GM18868 (cell line): ENCODE results near the gene ADGRD1.

Experiments used
- ATAC-seq: cut with Tn5 transposase; IDR thresholded peaks from one replicate; pipeline ENCODE4 v1.9.1; 2021; ENCODE audit warnings: mild to moderate bottlenecking, moderate library complexity; ENCODE audit not compliant: unreplicated experiment

ADGRD1 gene

GRCh38 chr12:131130311-131130911 lies 176.7 kb downstream of the ADGRD1 start:
- ATAC-seq = no peak

GRCh38 chr12:131131077-131131807 lies 177.5 kb downstream of the ADGRD1 start:
- no peak for ATAC-seq

GRCh38 chr12:131131808-131132117 lies 178.1 kb downstream of the ADGRD1 start:
- no peak for ATAC-seq

GRCh38 chr12:131132118-131132892 lies 178.6 kb downstream of the ADGRD1 start:
- peak; percentile 74 for ATAC-seq

GRCh38 chr12:131133015-131133905 lies 179.6 kb downstream of the ADGRD1 start:
- ATAC-seq = no peak

GRCh38 chr12:131133994-131134393 lies 180.3 kb downstream of the ADGRD1 start:
- no peak for ATAC-seq

GRCh38 chr12:131134523-131135310 lies 181.0 kb downstream of the ADGRD1 start:
- no peak for ATAC-seq

GRCh38 chr12:131135311-131135785 lies 181.6 kb downstream of the ADGRD1 start:
- ATAC-seq = no peak

GRCh38 chr12:131135786-131136538 lies 182.3 kb downstream of the ADGRD1 start:
- ATAC-seq = no peak

GRCh38 chr12:131136539-131136872 lies 182.8 kb downstream of the ADGRD1 start:
- ATAC-seq = no peak

- ATAC-seq = no peak
These were observed 183.5 kb downstream of the ADGRD1 start for GRCh38 chr12:131137009-131137835.

GRCh38 chr12:131137836-131138637 lies 184.3 kb downstream of the ADGRD1 start:
- ATAC-seq = no peak

- ATAC-seq = no peak
These were observed 185.1 kb downstream of the ADGRD1 start for GRCh38 chr12:131138638-131139362.

- no peak for ATAC-seq
These were observed 185.8 kb downstream of the ADGRD1 start for GRCh38 chr12:131139363-131140068.

GRCh38 chr12:131140069-131140435 lies 186.3 kb downstream of the ADGRD1 start:
- no peak for ATAC-seq

GRCh38 chr12:131140697-131141096 lies 187.0 kb downstream of the ADGRD1 start:
- no peak for ATAC-seq

- ATAC-seq = no peak
These were observed 187.8 kb downstream of the ADGRD1 start for GRCh38 chr12:131141514-131141913.
